ENCODE measurements around the gene TMEM200C.

The TMEM200C gene

DNA sequence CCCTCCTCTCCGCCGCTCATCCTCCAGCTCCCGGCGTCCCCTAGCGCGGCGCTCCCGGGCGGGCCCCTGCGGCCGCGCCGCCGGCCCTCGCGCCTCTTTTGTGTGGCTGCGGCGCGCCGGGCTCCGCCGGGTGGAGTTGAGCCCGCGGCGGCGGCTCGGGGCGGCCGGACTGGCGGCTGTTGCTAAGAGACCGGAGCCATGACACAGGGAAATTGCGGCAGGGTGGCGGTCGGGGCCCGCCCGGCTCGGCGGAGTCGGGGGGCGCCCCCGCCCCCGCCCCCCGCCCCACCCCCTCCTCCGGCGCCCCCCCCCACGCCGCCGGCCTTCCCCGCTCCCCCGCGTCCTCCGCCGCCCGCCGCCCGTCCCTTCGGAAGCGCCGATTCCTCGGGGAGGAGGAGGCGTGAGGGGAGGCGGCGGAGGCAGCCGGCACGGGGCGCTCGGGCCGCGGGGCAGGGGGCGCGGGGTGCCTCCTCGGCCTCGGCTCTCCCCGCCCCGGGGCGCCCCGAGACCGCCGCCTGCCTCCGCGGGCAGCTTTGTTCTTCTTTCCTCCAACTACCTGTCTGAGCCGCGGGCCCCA is at the start of gene TMEM200C:
TSS of gene TMEM200C (minus strand) at position 224 of the 577 bp plus-strand sequence. CDS start 3,459 bp downstream, outside the sequence.
- no peak for DNase-seq

DNA sequence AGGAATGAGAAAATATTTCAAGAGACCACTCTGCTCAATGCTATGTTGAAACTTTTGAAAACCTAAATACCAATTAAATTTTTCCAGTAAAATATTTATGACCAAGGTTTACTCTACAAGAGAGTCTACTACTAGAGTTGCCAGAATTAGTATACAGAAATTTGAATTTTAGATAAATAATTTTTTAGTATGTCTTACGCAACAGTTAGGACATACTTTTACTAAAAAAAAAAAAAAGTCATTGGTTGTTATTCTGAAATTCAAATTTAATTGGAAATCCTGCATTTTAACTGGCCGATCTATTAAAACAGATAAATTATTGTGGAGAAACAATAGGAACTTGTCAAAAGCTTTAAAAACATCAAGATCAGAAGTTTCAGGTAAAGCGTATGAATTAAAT is 49.1 kb upstream of the TMEM200C start:
- DNase-seq, result no peak

DNA sequence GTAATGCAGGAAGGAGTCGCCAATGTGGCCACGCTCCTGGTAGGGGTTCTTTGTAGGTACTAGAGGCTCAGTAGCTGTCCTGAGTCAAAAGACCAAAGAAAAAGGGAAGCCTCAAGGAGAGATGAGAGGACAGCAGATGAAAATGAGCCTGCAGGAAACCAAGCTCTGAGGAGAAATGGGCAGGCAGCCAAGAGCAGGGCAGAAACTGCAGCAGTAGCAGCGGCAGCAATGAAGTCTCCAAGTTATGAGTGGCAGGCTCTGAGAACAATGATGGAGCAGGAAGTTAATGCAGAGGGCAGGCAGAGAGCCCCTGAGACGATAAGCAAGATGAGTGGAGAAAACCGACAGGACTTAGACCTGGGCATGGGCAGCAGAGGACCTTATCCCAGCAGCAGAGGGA is 48.2 kb upstream of the TMEM200C start:
- peak; percentile 5 for DNase-seq

DNA sequence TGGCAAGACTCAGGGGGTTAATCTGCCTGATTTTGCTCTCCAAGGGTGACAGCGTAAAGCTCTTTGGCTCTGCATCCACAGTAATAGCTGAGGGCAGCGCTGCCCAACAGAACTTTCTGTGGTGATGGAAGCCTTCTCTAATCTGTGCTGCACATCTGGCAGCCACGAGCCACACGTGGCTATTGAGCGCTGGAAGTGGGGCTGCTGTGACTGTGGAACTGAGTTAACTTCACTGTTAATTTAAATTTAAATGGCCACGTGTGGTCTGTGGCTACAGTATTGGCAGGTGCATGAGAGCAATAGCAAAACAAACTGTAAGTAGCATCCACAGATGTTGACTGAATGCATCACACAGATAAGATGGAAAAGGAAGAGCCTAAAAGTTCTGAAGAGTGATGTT is 47.3 kb upstream of the TMEM200C start:
- no peak for DNase-seq

DNA sequence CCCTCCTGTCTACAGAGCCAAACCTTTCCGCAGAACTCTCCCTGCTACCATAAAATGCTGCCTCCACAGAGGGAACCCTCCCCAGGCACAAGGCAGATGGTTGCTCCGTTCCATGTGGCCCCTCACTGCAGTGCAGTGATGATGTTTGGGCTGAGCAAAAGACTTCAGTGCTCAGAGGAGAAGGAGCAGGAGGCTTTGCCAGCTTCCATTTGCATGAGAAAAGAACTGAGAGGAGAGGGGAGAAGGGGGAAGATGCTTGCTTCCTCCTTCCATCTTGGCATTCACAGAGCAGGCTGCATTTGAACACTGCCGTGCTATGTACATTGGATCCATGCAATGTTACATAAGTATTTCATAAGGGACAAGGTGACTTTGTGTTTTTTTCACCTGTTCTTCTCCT is 46.6 kb upstream of the TMEM200C start:
- no peak for DNase-seq

DNA sequence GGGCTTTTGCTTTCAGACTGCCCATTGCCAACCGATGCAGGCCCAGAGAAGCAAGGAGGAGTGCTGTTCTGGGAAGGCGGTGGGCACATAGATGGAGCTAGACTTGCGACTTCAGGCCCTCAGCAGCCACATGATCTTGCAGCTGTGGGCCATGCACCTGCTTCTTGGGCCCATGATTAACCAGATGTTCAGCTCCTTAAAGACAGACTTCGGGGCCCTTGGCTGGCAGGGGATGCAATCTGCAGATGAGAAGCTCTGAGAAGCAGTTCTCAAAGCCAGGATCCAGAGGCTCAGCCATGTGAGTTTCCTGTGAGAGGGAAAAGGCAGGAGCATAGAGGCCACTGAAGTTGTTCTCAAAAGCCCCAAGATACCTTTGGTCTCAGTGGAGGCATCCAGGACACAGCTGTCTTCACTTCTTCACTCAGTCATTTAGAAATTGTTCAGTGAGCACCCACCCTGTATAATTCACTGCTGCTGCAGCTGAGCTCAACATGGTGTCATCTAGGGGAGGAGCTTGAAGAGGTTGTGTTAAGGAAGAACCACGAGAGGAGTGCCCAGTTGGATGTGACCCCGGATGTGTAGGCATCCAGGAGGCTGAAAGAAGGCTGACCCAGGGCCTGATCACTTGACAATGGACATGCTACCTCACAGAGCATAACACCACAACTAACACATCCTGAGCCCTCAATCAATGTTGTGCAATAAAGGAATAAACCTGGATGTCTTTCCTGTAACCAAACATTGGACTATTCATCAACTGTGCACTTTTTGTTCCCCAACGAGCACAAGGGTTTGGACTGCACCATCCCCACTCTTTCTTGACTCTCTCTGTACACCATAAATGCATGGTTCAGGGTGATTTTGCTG is 44.7 kb upstream of the TMEM200C start:
- no peak for DNase-seq

DNA sequence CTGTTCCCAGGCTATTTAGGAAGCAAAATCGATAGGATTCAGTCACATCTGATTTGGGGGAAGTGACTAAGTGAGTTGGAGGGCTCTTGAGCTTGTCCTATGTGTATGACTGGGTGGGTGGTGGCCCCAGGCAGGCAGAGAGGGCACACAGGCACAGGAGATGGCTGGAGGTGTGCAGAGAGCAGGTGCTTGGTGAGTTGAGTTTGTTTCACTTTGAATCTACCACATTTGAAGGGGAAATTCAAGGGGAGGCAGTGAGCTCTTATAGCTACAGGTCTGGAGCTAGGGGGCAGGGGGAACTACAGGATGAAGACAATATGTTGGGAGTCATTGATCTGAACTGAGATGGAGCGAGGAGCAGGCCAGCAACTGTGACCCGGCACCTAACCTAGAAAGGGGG is 42.5 kb upstream of the TMEM200C start:
- DNase-seq, result no peak

DNA sequence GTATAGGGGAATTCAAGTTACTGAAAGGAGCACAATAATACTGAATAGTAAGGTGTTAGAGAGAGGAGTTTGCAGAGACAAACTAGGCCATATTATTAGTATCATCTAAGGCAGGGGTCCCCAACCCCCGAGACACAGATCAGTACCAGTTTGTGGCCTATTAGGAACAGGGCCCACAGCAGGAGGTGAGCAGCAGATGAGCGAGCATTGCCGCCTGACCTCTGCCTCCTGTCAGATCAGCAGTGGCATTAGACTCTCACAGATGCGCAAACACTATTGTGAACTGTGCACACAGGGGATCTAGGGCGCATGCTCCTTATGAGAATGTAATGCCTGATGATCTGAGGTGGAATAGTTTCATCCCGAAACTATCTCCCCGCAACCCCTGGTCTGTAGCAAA is 41.8 kb upstream of the TMEM200C start:
- no peak for DNase-seq

DNA sequence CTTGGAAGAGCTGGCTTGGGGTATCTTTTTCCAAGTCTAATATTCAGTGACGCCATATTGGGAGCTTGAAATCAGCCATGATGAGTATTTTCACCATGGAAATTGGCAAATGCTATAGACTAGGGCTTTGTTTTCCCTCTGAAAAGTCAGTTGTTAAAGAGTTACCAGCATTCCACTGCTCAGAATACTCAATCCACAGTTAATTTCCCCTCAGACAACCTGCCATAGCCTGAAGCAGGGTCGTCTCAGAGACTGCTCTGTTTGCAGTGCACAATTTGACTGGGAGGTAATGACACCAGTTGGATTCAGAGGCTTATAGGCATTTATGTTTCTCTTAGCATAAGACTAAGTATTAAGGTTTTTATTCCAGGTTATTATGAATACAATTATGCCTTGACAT is 35.5 kb upstream of the TMEM200C start:
- DNase-seq, result no peak

DNA sequence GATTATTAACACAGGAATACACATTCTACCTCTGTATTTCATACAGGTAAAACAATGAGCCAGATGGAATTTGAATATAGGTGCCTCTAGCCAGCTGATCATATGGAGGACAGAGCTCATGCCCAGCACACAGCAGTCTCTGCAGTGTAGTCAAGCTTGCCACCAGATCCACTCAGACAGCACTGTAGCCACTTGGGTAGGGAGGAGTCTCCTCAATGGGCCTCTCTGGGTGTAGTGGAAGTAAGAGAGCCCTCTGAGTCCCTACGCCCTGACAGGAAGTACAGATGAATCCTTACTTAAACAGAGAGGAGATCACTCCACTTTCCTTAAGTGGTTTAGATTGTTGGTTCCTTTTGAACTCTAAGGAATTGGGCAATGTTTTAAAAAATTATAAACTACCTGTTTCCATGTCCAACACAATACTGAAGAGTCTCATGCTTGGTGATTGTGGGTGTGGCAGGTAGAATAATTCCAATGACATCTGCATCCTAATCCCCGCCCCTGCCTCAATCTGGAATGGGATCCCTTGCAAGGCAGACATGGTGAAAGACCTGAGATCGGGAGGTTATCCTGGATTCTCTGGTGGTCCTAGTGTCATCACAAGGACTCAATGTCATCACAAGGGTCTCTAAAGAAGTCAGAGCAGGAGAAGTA is 23.0 kb upstream of the TMEM200C start:
- DNase-seq, result no peak

DNA sequence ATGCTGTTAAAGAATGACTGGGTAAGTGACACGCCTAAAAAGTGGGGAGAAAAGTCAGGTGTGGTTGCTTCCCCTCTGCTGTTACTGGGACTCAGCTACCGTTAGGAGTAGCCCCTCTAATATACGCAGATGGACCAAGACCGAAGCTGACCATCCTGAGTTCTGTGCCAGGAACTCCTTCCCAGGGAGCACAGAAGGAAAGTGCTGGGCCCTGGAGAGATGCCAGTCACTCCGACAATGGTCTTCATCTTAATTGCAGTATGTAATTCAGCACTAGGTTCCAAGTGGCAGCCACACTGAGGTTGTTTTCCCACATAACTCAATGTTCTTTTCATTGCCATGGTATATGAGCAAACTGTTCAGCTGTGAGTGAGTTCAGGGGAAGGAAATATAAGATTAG is 19.6 kb upstream of the TMEM200C start:
- DNase-seq, result no peak

DNA sequence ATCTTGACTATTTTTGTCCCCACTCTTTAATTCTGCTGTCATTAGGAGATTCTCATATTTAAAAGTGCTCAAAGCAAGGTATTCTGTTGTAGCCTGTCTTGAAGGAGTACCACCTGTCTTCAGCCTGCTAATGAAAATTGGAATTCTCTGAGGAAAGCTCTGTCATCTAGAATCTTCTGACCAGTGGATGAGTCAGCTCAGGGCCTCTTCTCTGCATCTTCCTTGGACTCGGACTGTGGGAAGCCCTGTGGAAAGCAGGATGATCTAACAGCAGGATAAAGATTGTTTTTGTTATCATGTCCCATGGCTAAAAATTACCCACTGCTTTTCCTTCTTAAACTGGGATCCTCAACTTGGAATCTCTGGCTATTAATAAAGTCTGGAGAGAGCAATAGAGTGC is 18.7 kb upstream of the TMEM200C start:
- no peak for DNase-seq

DNA sequence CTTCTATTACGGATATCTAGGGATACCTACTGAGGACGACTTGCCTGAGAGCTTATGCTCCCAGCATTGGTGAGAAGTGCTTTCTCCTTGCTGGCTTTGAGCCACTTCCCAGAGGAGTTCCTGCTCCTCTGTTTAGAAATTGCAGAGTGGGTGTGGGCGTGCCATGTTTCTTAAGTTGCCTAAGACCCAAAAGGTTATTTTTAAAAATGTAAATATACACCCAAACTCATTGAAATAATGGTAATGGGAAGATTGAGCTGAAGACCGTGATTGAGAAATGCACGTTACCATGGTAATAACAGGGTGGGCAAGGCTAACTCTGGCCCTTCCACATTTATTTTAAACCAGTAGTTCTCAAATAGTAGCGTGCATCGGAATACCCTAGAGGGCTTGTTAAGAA is 17.2 kb upstream of the TMEM200C start:
- no peak for DNase-seq

DNA sequence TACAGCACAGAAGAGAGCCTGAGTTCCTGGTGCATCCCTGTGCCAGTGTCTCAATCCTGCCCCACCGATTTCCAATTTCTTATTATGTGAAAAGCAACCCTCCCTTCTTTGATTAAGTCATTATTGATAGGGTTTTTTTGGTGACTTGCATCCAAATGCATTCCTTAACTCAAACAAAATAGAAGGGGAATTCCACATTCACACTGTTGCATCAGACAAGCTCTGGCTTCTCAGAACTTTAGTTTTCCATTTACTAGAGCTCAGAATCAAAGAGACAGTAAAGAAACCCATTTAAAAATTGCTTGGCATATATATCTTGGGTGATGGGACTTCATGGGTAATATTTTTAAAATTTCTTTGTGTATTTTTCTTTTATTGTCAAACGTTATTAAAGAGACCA is 13.8 kb upstream of the TMEM200C start:
- no peak for DNase-seq

DNA sequence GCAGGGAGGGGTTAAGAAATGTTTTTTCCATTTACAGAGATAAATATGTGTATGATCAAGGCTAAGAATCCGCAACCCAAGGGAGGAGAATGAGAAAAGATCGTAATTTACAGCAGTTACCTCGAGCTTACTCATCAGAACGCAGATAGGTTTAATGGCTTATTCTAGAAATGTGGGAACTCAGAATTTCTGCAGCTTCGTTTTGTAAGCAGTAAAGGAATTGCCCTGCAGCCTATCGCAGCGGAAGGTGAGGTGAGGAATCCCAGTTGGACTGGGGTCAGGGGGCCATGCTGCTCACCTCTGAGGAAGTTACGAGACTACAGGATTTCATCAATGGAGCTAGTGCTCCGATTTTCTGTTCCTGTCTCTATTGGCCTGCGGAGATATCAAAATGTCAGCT is 8.1 kb upstream of the TMEM200C start:
- no peak for DNase-seq

DNA sequence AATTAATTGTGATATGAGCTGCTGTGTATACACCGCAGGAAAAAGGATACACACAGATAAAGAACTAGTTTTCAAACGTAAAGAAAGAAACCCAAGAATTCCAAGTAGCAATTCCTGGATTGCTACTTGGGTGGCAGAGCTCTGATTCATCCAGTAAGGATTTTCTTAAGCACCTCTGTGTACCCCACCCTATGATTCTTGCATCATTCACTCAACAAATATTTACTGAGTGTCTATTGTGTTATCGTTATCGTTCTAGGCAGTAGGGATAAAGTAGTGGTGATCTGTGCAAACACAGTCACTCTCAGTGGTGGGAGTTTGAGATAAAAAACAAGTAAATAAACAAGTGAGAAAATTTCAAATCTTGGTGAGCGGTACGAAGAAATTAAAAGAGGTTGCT is 4.9 kb upstream of the TMEM200C start:
- no peak for DNase-seq

DNA sequence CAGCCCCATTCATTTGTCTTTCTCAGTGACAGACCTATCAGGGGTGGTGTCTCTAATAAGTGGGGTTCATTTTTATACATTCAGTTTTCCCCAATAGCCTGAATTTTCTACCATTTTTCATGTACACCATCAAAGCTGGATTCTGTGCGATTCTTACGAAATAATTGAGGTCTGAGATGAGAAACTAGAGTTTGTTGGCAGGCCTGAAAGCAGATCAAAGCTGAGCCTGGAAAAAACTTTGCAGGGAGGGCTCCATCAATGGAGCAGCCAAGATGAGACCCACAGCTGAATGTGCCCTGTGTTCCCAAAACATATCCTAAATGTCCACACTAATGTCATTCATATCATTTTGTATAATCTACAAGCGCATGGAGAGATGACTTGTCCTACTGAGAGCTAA is 4.5 kb upstream of the TMEM200C start:
- DNase-seq, result no peak

DNA sequence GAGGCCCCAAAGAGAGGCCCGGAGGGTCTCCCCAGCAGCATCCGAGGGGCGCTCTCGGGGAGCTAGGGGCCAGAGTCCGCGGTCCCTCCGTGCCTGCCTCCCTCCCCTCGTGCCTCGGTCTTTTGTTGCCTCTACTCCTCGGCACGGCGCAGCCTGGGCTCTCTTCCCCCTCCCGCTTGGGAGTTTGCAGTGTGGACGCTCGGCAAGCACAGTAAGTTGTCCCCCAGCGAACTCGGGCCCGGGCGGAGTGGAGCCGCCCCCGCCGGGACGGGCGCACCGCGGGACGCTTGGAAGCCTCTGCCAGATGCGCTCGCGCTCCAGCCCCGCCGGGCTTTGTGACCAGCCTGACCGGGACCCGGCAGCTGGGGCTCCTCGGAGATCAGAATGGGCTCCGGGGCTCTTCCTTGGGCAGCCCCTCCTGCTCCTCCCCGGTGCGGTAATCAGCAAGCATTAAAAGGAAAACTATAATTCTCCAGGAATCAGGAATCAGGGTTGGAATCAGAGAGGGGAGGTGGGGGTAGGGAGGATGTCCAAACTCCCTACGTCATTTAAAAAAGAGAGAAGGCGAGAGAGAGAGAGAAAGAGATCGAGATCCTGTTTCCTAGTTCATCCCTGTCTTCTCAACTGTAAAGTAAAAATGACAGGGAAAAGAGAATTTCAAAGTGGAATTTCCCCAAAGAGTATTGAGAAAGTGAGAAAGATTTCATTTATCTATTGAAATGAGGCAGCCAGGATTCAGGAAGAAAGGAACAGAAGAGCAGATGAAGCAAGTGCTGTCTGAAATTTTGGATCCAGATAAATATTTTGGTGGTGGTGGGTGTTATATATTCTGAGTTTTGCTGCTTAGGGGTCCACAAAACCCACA is 786 bp upstream of the TMEM200C start:
- DNase-seq, result no peak

DNA sequence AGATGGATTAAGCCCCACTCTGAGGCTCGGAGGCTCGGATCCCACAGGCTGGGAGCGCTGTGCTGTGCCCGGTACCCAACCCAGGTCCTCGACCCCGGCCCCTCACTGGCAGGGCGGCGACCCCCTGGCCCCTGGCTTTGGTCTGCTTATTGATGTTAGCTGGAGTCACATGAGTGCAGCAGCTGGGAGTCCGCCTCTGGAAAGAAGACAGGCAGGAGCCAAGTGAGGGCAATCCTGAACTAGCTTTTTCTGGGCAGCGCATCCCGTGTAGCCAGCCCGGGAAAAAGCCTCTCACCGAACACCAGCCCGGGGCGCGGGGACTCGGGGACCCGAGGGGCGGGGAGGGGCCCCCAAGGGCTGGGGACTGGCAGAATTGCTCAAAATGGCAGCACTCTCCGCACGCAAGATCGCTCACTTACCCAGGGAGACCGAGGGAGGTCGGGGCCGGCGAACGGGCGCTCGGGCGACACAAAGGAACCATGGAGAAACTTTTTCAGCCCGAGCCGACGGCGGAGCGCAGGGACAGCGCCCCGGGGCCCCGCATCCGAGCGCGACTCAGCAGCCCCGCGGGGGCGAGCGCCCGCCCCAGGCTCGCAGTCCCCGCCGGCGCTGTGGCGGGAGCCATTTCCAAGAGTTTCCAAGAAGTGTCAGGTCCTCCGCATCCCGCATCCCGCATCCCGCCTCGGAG is 567 bp downstream of the TMEM200C start:
- DNase-seq, result no peak

DNA sequence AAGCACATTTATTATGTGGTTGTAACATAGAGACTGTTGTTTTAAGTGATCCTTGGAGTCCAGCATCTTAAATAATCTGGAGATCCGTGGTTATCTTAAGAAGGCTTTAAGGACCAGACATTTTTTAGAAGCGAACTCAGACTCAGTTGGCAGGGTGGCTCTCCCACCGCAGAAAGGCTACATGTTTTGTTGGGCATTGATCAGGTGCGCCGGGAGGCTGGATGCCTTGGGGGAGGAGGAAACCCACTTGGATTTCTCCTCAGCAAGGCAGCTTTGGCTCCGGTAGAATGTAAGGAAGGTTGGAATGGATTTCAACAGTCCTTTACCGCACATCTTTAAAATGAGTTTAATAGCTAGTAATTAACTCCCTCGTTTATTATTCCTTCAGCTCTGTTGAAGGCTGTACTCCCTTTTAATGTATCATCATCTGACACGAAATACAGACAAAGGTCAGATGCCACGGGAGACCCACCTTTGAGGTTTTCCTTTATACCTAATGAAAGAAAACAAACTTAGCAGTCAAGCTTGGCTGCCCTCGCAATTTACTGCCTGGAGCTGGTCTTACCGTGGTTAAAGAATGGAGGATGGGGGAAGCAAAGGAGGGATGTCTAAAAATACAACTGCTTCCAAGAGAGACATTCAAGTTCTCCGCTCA is 1.2 kb downstream of the TMEM200C start:
- DNase-seq, result no peak

DNA sequence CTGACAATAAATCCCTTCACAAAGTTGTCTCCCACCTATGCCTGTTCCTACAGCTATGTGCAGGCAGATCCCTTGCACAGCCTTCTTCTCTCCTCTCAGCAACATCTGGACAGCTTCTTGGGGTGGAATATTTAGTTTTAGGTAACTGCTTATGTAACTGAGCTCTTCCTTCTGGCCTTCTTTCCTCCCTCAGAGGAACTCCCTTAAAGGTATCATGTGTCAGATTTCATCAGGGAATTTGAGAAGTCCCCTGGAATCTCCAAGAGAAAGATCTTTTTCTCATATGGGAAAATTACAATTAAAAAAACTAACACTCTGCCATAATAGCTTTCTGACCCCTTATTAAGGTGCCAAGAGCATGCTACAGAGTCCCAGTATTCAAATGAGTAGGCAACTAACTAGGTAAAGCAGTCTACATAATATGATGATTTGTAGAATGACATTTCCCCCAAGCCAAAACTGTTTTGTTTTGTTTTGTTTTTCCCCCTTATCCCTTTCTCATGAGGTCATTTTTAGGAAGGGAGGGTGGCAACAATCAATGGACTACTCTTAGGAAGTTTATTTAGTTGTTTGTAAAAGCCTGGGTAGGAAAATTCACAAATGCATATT is 2.4 kb downstream of the TMEM200C start:
- no peak for DNase-seq

DNA sequence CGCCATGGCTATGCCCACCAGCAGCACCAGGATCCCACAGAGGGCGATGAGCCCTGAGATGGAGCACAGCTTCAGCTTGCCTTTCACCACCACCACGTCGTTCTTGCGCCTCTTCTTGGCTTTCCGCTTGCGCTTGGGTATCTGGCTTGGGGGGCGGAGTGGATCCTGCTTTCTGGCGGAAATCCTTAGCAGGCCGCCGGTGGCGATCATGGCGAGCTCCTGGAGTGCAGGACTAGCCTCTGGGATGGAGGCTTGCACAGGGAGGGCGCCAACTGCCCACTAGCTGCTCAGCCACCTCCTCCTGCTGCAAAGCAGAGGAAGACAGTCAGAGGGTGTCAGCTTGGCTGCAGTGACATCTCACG is 3.5 kb downstream of the TMEM200C start:
- no peak for DNase-seq

Measured in DMS 273 treated with DMSO at 0.1 percent for 48 hours (cell line).